ENCODE measurements around the gene SLC28A1. TPM values are rescaled to one million over a fixed set of nuclear protein-coding genes. Genes with fewer than 3 reads are reported as not detected.

The SLC28A1 gene
- total and polyA plus RNA-seq, 2 of the 4 experiments (the other 2 are of a cell fraction): not detected

- ChIA-PET CTCF (no interaction called here), POLR2A (ENCODE audit: unreplicated experiment) (no interaction called here)
- H2BK20ac ChIP-seq (ENCODE audit: low read depth, low read length): no peak overlapping the region
- no peak for TF ChIP-seq CTCF (conservative IDR thresholded peaks at IDR 0.05; ENCODE audit: low read depth, low read length)
- TF ChIP-seq NFE2L2 (IDR thresholded peaks at IDR 0.05; ENCODE audit: low read depth, low read length): no peak
- no peak for TF ChIP-seq MAFK (IDR thresholded peaks at IDR 0.05; ENCODE audit: low read depth, low read length)
- TF ChIP-seq FOS (IDR thresholded peaks at IDR 0.05; ENCODE audit: low read depth, low read length): no peak
- TF ChIP-seq RCOR1 (IDR thresholded peaks at IDR 0.05; ENCODE audit: insufficient replicate concordance, low read length): no peak
- no peak for TF ChIP-seq BHLHE40 (IDR thresholded peaks at IDR 0.05; ENCODE audit: low read depth, low read length)
- H3K4me2 ChIP-seq (ENCODE audit: low read depth, low read length): no peak overlapping the region
- dilution Hi-C loops (cut with HindIII; ENCODE audit: low sequenced_read_pairs, unreplicated experiment): no loop called here
- intact Hi-C loops (cut with micrococcal nuclease): no loop called here
- no peak overlapping the region for H3K18ac ChIP-seq (ENCODE audit: low read depth, low read length)
- ATAC-seq (ENCODE audit: low read depth): no peak
- no peak overlapping the region for H2BK120ac ChIP-seq (ENCODE audit: low read depth, low read length)
- WGBS, 2 experiments (ENCODE audit: extremely low coverage in 2 of 2, insufficient read length in 1 of 2): no CpG with 5 or more reads among the region's 1 CpG
- no peak overlapping the region for H3K23ac ChIP-seq (ENCODE audit: low read depth, low read length)
- no peaks in the 10 kb centered on the region for H4K20me1 ChIP-seq (ENCODE audit: insufficient read depth, low read length)
- no peaks in the 10 kb centered on the region for H3K9me1 ChIP-seq (ENCODE audit: insufficient read depth, low read length)
- no peak overlapping the region; the same call in 1 of the 2 replicates for H3K56ac ChIP-seq (ENCODE audit: extremely low read depth, insufficient read depth, low read length)
- H2AK5ac ChIP-seq (ENCODE audit: low read depth, low read length): no peak overlapping the region
- no peak overlapping the region for H2BK5ac ChIP-seq (ENCODE audit: low read depth, low read length, poor library complexity, severe bottlenecking)
- H2AFZ ChIP-seq (replicated peaks; ENCODE audit: low read length, poor library complexity): no peak overlapping the region
- no peak overlapping the region for H2AK9ac ChIP-seq (replicated peaks; ENCODE audit: low read depth, low read length, poor library complexity)
- H3K4me1 ChIP-seq (ENCODE audit: control insufficient read depth, insufficient read depth, low read length): no peaks in the 10 kb centered on the region
- DNase-seq: no peak
- H3K14ac ChIP-seq (replicated peaks; ENCODE audit: low read depth, low read length): no peak overlapping the region
- H2BK15ac ChIP-seq (ENCODE audit: low read depth, low read length): no peak overlapping the region
- no peaks in the 10 kb centered on the region for H3K79me1 ChIP-seq (ENCODE audit: low read depth in 1 of 2, low read length in 2 of 2)
- no peak overlapping the region for H4K91ac ChIP-seq (ENCODE audit: insufficient read depth, low read depth, low read length)
- H3K27ac ChIP-seq (ENCODE audit: insufficient read depth, low read length): no peak overlapping the region
- no peak overlapping the region for H3K4ac ChIP-seq (ENCODE audit: low read depth, low read length)
- no TSS peak for BruUV-seq (replicated peaks)
- H3K9me3 ChIP-seq (ENCODE audit: control insufficient read depth, insufficient read depth, low read length): no peaks in the 10 kb centered on the region
- peaks cover 40% of the 10 kb centered on the region for H3K27me3 ChIP-seq (ENCODE audit: control insufficient read depth, insufficient read depth, low read length)
- H4K5ac ChIP-seq (ENCODE audit: low read depth, low read length): no peak overlapping the region
- H4K8ac ChIP-seq (ENCODE audit: low read depth in 2 of 2, low read length in 2 of 2): no peak overlapping the region
- H3K9ac ChIP-seq (ENCODE audit: low read depth, low read length): no peak overlapping the region
- no peaks in the 10 kb centered on the region for H3K36me3 ChIP-seq (ENCODE audit: control insufficient read depth, insufficient read depth, low read length)
- in situ Hi-C loops (cut with MboI; ENCODE audit: low sequenced_read_pairs): no loop called here
- H3K4me3 ChIP-seq (ENCODE audit: insufficient read depth, low read depth, low read length): no peak overlapping the region
Measured at GRCh38 chr15:84886984-84887299, 2.5 kb downstream of the SLC28A1 start.
